Measurements from ENCODE around the gene PDCD4. TPM values are rescaled to one million over a fixed set of nuclear protein-coding genes. Genes with fewer than 3 reads are reported as not detected.

The PDCD4 gene
- total and polyA plus RNA-seq, 2 of the 13 experiments (the other 11 are each of a cell fraction or from before 2014, with no cell fraction given): 22.8 to 56.2 TPM

GRCh38 chr10:110843796-110844616, 27.7 kb upstream of the PDCD4 start (continued):
- TF ChIP-seq ZNF280D (CRISPR knock-in tag; IDR thresholded peaks at IDR 0.05) (0 out of 2 replicates have a peak, but pooled peaks have one; percentile 21), ZNF609 (CRISPR knock-in tag; IDR thresholded peaks at IDR 0.05; ENCODE audit: borderline replicate concordance) (peak; percentile 73; the same call in 1 of the 2 replicates), SALL1 (CRISPR knock-in tag; IDR thresholded peaks at IDR 0.05) (peak; percentile 75), HBP1 (CRISPR knock-in tag; IDR thresholded peaks at IDR 0.05; ENCODE audit: low read depth) (0 out of 2 replicates have a peak, but pooled peaks have one; percentile 69), ZBTB25 (CRISPR knock-in tag; IDR thresholded peaks at IDR 0.05) (0 out of 2 replicates have a peak, but pooled peaks have one; percentile 43), ZNF607 (CRISPR knock-in tag; IDR thresholded peaks at IDR 0.05; ENCODE audit: borderline replicate concordance) (no peak), CREM (IDR thresholded peaks at IDR 0.05) (0 out of 2 replicates have a peak, but pooled peaks have one; percentile 29), CREM (CRISPR knock-in tag; IDR thresholded peaks at IDR 0.05) (no peak), PATZ1 (CRISPR knock-in tag; IDR thresholded peaks at IDR 0.05) (peak; percentile 48), FOXK1 (CRISPR knock-in tag; IDR thresholded peaks at IDR 0.05; ENCODE audit: borderline replicate concordance, low read depth) (0 out of 2 replicates have a peak, but pooled peaks have one; percentile 36), RFX3 (CRISPR knock-in tag; IDR thresholded peaks at IDR 0.05) (no peak), PBX2 (CRISPR knock-in tag; IDR thresholded peaks at IDR 0.05) (peak; percentile 82)
